MM.1S (cell line): ENCODE results near the gene GPSM1.

Experiments used
- DNase-seq: peaks from one replicate; pipeline ENCODE4 v3.0.0-alpha.2; 2015
- H2AFZ ChIP-seq: fragments of 300-600 bp; sonication (generic); 2 replicates; pipeline ENCODE4 v1.6.0; 2016; ENCODE audit warnings: antibody characterized with exemption, low read length
- H3F3A ChIP-seq: fragments of 300-600 bp; sonication (generic); 2 replicates; pipeline ENCODE4 v1.6.1; 2016; ENCODE audit warnings: mild to moderate bottlenecking, antibody characterized with exemption, low read length, moderate library complexity, mixed read lengths; ENCODE audit not compliant: insufficient read depth
- H3K27ac ChIP-seq: fragments of 300-600 bp; sonication (generic); 2 replicates; pipeline ENCODE4 v1.5.1; 2016; ENCODE audit warnings: mild to moderate bottlenecking, low read length
- H3K27me3 ChIP-seq: fragments of 300-600 bp; sonication (generic); replicated peaks from 2 replicates; pipeline ENCODE4 v1.6.0; 2016; ENCODE audit warnings: low read length; ENCODE audit not compliant: insufficient read depth
- H3K36me3 ChIP-seq: fragments of 300-600 bp; sonication (generic); replicated peaks from 2 replicates; pipeline ENCODE4 v1.6.1; 2016; ENCODE audit warnings: mild to moderate bottlenecking, low read length, mixed read lengths; ENCODE audit not compliant: insufficient read depth
- H3K4me1 ChIP-seq: fragments of 300-600 bp; sonication (generic); 2 replicates; pipeline ENCODE4 v1.6.1; 2016; ENCODE audit warnings: low read length, mixed read lengths
- H3K4me2 ChIP-seq: fragments of 300-600 bp; sonication (generic); 2 replicates; pipeline ENCODE4 v1.6.0; 2016; ENCODE audit warnings: low read depth, low read length
- H3K4me3 ChIP-seq: fragments of 300-600 bp; sonication (generic); 2 replicates; pipeline ENCODE4 v1.5.1; 2016; ENCODE audit warnings: low read length, mixed read lengths
- H3K79me2 ChIP-seq: fragments of 300-600 bp; sonication (generic); 2 replicates; pipeline ENCODE4 v1.6.1; 2016; ENCODE audit warnings: mixed run types, low read length, mixed read lengths
- H3K9ac ChIP-seq: fragments of 300-600 bp; sonication (generic); 2 replicates; pipeline ENCODE4 v1.6.1; 2016; ENCODE audit warnings: low read length, mixed read lengths
- H3K9me2 ChIP-seq: fragments of 300-600 bp; sonication (generic); replicated peaks from 2 replicates; pipeline ENCODE4 v1.6.1; 2016; ENCODE audit warnings: mild to moderate bottlenecking, low read length, mixed read lengths; ENCODE audit not compliant: insufficient read depth
- H3K9me3 ChIP-seq: fragments of 300-600 bp; sonication (generic); replicated peaks from 2 replicates; pipeline ENCODE4 v1.6.1; 2016; ENCODE audit warnings: mild to moderate bottlenecking, low read length, mixed read lengths; ENCODE audit not compliant: insufficient read depth
- H4K20me1 ChIP-seq: fragments of 300-600 bp; sonication (generic); 2 replicates; pipeline ENCODE4 v1.6.1; 2016; ENCODE audit warnings: mild to moderate bottlenecking, low read length, moderate library complexity, mixed read lengths; ENCODE audit not compliant: insufficient read depth
- CTCF ChIP-seq: fragments of 300-600 bp; sonication (generic); IDR thresholded peaks from 2 replicates; pipeline ENCODE4 v1.5.1; 2016; ENCODE audit warnings: antibody characterized with exemption, low read length, mixed read lengths
- EZH2 ChIP-seq: fragments of 300-600 bp; sonication (generic); optimal IDR thresholded peaks from 2 replicates; pipeline ENCODE3; 2017; ENCODE audit warnings: low read depth, mild to moderate bottlenecking, antibody characterized with exemption, low read length, mixed read lengths
- EZH2phosphoT487 ChIP-seq: fragments of 300-600 bp; sonication (generic); IDR thresholded peaks from 2 replicates; pipeline ENCODE4 v1.6.1; 2018; ENCODE audit warnings: antibody characterized with exemption, low read length

GPSM1 gene

DNA sequence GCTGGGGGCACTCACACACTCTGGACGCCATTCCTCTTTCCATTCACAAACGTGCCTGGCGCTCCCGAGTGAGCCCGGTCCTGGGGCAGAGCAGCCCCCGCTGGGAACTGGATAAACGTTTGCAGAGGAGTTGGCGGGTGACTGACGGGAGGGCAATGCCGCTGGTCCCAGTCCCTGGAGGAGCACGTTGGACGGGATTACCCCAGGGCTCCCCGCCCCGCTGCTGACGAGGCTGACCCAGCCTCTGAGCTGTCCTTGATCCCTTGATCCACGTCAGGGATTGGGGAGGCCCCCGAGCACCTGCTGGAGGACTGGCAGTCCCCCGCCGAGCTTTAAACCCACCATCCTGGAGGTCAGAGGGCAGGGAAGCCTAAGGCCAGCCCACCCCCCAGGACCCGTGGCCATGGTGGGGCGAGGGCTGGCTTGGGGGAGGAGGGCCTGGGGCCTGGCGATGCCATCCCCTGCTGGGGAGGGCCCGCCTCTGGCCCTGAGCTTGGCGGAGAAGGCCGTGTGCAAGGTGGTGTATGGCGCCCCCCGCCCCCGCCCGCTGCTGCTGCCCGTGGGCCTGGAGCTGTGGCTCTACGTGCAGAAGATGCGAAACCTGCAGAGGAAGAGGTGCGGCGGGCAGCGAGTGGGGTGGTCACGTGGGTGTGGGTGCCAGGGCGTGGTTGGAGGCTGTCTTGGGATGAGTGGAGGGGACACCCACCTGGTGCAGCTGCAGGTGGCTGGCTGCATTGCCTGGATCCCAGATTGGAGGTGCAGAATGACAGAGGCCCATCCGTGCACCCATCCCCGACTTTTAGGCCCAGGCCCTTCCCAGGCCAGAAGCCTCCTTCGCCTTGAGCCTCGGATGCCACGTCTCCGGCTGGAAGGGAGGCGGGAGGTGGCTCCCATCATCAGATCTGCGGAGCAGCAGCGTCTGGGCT is 4.5 kb downstream of the GPSM1 start:
- no peak for TF ChIP-seq EZH2phosphoT487
- no peak for TF ChIP-seq CTCF
- peak; percentile 30 for TF ChIP-seq EZH2
- H3K27ac ChIP-seq, result no peak overlapping the region
- no peaks in the 10 kb centered on the region for H3K9me2 ChIP-seq
- no peak overlapping the region for H2AFZ ChIP-seq
- peak overlapping the region; percentile 18; the same call in 1 of the 2 replicates for H3K4me2 ChIP-seq
- H3K4me3 ChIP-seq, result no peak overlapping the region
- H3K9ac ChIP-seq, result no peak overlapping the region
- H3K27me3 ChIP-seq, result peaks cover 92% of the 10 kb centered on the region
- no peaks in the 10 kb centered on the region for H3K9me3 ChIP-seq
- peaks cover 6% of the 10 kb centered on the region; the same call in 1 of the 2 replicates for H3K4me1 ChIP-seq
- H3K36me3 ChIP-seq, result no peaks in the 10 kb centered on the region
- H3F3A ChIP-seq, result no peaks in the 10 kb centered on the region
- no peak for DNase-seq
- no peaks in the 10 kb centered on the region for H3K79me2 ChIP-seq
- no peaks in the 10 kb centered on the region for H4K20me1 ChIP-seq

DNA sequence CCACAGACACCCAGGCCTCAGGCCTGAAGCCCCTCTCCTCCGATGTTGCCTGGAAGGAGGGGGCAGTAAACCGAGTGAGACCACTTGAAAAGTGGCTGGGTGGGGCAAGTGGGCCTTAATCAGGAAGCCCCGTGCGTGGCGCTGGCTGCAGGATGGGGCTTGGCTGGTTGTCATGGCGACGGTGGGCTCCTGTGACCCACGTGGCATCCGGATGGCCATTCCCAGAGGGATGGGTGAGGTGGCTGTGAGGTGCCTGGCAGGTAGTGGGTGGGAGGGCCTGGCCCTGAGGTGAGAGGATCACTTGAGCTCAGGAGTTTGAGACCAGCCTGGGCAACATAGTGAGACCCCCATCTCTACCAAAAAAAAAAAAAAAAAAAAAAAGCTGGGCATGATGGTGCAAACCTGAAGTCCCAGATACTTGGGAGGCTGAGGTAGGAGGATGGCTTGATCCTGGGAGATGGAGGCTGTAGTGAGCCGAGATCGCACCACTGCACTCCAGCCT is 5.2 kb downstream of the GPSM1 start:
- Histone ChIP-seq H3K36me3 (no peaks in the 10 kb centered on the region), H4K20me1 (no peaks in the 10 kb centered on the region), H3K27ac (no peak overlapping the region), H3F3A (no peaks in the 10 kb centered on the region), H3K4me2 (peak overlapping the region; percentile 18; the same call in 1 of the 2 replicates), H3K4me1 (peaks cover 6% of the 10 kb centered on the region; the same call in 1 of the 2 replicates), H3K79me2 (no peaks in the 10 kb centered on the region), H2AFZ (no peak overlapping the region), H3K27me3 (peaks cover 97% of the 10 kb centered on the region), H3K9ac (no peak overlapping the region), H3K9me3 (no peaks in the 10 kb centered on the region), H3K9me2 (no peaks in the 10 kb centered on the region), H3K4me3 (no peak overlapping the region)
- TF ChIP-seq CTCF (no peak), EZH2phosphoT487 (no peak), EZH2 (no peak)
- DNase-seq, result no peak

DNA sequence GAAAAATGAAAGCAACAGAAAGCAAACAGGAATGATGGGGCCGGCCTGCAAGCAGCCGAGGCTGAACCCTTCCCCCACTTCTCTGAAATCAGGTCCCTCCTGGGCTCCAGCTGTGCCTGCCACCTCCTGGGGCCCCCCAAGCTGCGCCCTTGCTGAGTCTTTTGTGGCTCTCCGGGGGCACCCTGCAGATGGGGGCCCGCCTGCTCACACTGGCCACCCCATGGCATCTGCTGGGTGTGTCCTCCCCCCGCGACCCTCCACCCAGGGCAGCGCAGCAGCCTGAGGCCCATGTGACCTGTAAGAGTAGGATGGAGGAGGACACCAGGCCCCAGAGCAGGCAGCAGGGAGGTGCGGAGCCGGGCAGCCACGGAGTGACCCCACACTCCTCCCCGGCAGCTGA is 5.7 kb downstream of the GPSM1 start:
- Histone ChIP-seq H3K4me2 (no peak overlapping the region), H3K4me3 (no peak overlapping the region), H3K9me2 (no peaks in the 10 kb centered on the region), H3F3A (no peaks in the 10 kb centered on the region), H3K9ac (no peak overlapping the region), H3K9me3 (no peaks in the 10 kb centered on the region), H3K27me3 (peaks cover 100% of the 10 kb centered on the region), H3K36me3 (no peaks in the 10 kb centered on the region), H3K4me1 (peaks cover 6% of the 10 kb centered on the region; the same call in 1 of the 2 replicates), H2AFZ (no peak overlapping the region), H3K79me2 (no peaks in the 10 kb centered on the region), H4K20me1 (no peaks in the 10 kb centered on the region), H3K27ac (no peak overlapping the region)
- DNase-seq, result no peak
- TF ChIP-seq CTCF (no peak), EZH2 (no peak), EZH2phosphoT487 (no peak)
